SH-SY5Y (cell line): ENCODE results near the gene PPP1R16B.

Experiments used
- GATA2 ChIP-seq: IDR thresholded peaks from 2 replicates; pipeline ENCODE4 v1.6.1; 2011; ENCODE audit warnings: mild to moderate bottlenecking, low read depth, low read length
- GATA3 ChIP-seq: IDR thresholded peaks from 2 replicates; pipeline ENCODE4 v1.6.1; 2011; ENCODE audit warnings: low read depth, mild to moderate bottlenecking, low read length, moderate library complexity

- no peak for TF ChIP-seq GATA2
- no peak for TF ChIP-seq GATA3
Measured at GRCh38 chr20:38905375-38905774, 99.9 kb downstream of the PPP1R16B start.
